Stimulated activated CD4-positive, alpha-beta T cell treated with anti-CD3 and anti-CD28 coated beads, Interleukin-1b, Interleukin-23, amount 100 ng/mL, for 4 hours (primary cell): ENCODE results near the gene KLHDC1.
"Not testable (repeated sequence)": the region's sequence is repeated elsewhere in the genome, so short reads cannot be mapped to it uniquely, and the experiment has no call there.

Experiments
- DNase-seq, 2 donors: peaks; one replicate each; pipeline ENCODE4 v3.0.0-alpha.2; 2020; ENCODE audit warnings: low read depth in 2 of 2

KLHDC1 gene

GRCh38 chr14:49727171-49727570 lies 34.3 kb downstream of the KLHDC1 start:
- DNase-seq = no peak

- DNase-seq = no peak
Measured at GRCh38 chr14:49732896-49733295, 40.0 kb downstream of the KLHDC1 start.

DNA sequence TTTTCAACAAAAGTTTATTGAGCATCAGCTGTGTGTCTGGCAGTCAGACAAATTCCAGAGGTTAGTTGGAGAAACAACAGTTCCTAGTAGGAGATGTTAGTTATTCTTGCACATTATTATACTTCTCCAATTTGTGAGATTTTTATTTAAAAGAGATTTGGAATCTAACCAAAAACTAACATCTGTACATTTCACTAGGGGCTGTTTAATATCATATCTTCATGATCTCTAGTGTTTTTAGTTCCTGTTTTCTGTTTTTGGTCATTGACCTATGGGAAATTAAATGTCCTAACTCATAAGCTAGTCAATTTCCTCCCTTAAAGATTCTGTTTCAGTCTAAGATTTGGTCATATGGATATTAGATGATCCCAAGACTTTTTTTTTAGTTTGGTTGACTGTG lies 40.9 kb downstream of the KLHDC1 start:
- no peak for DNase-seq

GRCh38 chr14:49735669-49736068 lies 42.7 kb downstream of the KLHDC1 start:
- not testable (repeated sequence) for DNase-seq

DNA sequence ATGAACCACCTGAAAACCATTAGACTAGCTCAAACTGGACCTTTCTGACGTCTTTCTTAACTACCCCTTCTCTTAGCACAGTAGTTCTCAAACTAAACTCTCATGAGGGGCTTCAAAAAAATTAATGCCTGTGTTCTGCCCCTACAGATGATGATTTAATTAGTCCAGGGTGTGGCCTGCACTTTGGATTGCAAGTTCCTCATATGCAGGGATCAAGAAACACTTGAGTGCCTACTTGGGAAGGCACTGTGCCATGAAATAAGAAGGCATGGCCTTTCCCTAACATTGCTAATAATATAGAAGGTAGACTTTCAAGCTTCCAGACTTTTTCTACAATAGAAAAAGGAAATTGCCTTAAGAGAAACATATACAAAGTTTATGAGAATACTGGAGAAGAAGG lies 52.3 kb downstream of the KLHDC1 start:
- DNase-seq = no peak

GRCh38 chr14:49746476-49746875 lies 53.6 kb downstream of the KLHDC1 start:
- not testable (repeated sequence) for DNase-seq

DNA sequence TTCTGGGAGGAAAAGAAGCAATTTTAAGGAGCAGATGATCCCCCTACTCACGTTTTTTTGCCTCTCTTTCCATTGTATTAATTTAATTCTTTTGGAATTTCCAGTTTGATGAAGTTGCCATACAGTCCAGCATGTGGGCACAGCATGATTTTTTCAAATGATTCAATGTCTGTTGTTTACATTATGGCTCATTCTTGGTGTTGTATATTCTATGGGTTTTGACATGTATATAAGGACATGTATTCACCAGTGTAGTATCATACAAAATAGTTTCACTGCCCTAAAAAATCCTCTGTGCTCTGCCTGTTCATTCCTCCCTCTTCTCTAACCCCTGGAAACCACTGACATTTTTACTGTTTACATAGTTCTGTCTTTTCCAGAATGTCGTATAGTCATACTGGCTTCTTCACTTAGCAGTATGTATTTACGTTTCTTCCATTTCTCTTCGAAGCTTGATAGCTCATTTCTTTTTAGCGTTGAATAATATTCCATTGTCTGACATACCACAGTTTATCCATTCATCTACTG lies 61.7 kb downstream of the KLHDC1 start:
- no peak for DNase-seq

- no peak for DNase-seq
Measured at GRCh38 chr14:49755378-49755777, 62.5 kb downstream of the KLHDC1 start.

GRCh38 chr14:49761839-49762551 lies 69.1 kb downstream of the KLHDC1 start:
- no peak for DNase-seq

DNA sequence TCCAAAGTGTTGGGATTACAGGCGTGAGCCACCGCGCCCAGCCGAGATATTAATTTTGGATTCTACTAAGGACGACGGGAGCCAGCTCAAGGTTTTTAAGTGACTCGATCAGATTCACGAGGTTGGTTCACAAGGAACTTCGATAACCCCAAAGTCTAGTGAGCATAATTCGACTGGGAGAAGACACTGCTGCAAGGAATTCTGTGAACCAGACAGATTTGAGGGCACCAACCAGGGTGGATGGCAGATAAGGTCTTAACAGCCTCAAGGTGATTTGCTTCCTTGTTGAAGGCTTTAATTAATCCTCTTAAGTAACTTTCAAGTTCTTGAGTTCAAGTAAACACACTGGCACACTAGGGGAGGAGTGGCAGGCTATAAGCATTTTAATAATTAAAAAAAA lies 73.9 kb downstream of the KLHDC1 start:
- DNase-seq = no peak

GRCh38 chr14:49767270-49767570 lies 74.3 kb downstream of the KLHDC1 start:
- DNase-seq = no peak

- peak; percentile 75 to 82 for DNase-seq
Measured at GRCh38 chr14:49767571-49768300, 74.8 kb downstream of the KLHDC1 start, which contains the start of gene KLHDC2. TSS of gene KLHDC2 (plus strand) at chr14:49768153. CDS start at chr14:49768469, 316 bp downstream.

DNA sequence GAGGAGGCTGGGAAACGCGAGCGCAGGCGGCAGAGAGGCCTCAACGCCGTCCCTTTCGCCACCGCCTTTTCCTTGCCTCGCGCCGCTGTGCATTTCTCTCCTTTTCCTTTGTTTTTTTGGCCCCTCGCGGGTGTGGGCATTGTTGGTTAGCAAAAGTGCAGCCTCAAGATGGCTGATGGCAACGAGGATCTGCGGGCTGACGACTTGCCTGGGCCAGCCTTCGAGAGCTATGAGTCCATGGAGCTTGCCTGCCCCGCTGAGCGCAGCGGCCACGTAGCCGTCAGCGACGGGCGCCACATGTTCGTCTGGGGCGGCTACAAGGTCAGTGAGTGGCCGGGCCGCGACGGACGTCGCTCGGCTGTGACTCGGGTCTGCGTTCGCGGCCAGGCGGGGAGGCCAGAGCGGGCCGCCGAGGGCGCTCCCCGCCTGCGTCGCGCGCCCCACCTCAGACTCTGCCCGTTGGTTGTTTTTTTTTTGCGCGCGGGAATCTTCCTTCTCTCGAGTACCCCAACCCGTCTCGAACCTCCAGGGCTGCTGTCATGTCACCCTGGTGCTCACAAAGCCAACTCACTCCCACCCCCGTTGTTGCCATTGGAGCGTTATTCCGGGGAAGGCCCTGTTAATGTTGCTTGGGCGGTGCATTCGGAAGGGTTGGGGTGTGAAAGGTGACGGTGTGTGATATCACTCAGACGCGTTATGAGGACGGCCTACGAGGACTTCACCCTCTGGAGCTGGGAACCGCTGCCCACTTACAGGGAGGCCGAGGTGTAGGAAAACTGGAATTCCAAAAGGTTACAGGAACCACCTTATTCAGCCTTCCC lies 75.6 kb downstream of the KLHDC1 start:
- DNase-seq = peak; percentile 47 to 50

DNA sequence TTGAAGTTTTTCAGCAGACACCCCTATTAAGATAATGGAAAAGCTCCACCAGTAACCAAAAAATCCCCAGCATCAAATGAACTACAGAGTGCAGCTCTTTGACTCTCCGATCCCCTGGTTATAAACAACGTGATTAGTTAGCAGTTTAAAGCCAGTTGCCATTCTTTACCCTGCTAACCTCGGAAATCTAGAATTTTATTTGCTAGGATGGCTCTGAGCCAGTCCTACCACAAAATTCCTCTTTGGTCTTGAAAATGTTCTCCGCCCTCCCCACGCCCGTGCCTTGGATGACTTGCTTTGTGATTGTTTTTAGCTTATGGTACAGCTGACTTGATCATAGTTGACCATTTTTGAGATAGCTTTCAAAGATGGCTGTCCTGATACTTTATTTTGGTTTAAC lies 76.3 kb downstream of the KLHDC1 start:
- DNase-seq = no peak

DNA sequence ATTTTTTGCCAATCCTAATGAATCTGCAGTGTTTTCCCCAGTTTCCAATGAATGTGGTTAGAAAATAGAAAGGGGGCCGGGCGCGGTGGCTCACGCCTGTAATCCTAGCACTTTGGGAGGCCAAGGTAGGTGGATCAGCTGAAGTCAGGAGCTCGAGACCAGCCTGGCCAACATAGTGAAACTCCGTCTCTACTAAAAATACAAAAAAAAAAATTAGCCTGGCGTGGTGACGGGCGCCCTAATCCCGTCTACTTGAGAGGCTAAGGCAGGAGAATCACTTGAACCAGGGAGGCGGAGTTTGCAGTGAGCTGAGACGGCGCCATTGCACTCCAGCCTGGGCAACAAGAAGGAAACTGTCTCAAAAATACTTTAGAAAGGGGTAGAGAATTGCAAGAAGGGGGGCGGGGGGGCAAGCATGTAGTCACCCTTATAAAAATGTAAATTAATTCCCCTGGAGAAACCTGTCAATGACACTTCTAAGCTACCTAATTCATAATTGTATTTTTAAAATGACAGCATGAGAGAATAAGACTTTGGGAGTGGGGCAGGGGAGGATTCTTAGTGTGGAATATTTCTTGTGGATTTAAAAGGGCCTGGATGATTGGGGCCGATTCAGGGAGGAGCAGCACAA lies 76.8 kb downstream of the KLHDC1 start:
- DNase-seq = no peak

- DNase-seq = no peak
Measured at GRCh38 chr14:49770212-49770817, 77.4 kb downstream of the KLHDC1 start.

- not testable (repeated sequence) for DNase-seq
Measured at GRCh38 chr14:49771691-49772090, 78.8 kb downstream of the KLHDC1 start.

GRCh38 chr14:49774106-49774505 lies 81.2 kb downstream of the KLHDC1 start:
- DNase-seq = no peak

GRCh38 chr14:49778421-49778820 lies 85.5 kb downstream of the KLHDC1 start:
- no peak for DNase-seq

GRCh38 chr14:49781040-49781439 lies 88.1 kb downstream of the KLHDC1 start:
- not testable (repeated sequence) for DNase-seq

DNA sequence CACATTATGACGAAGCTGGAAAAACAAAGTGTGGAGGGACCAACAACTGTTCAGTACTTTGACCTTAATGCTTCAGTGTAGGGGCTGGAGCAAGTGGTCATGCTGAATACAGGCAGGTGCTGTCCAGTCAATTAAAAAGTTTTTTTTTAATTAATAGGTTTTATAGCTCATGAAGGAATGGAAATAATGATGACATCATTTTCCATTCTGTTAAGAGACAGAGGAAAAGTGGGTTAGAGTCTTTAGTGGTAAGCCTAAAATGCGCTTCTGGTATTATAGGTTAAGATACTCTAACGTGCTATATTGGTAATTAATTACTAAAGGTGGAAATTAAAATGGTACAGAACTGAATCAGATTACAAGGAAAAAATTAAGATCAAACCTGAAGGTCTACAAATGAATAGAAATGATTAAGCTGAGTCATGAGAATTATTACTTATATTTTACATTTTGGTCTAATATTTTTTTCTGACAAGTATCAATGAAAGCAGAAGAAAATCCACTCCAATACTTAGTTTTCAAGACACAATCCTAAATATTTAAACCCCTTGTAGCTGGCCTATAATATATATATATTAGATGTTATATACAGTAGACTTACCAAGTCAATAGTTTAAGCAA lies 90.6 kb downstream of the KLHDC1 start:
- DNase-seq = no peak
